Endothelial cell of umbilical vein (primary cell): Measurements from ENCODE around the gene GUCY1A1. TPM values are rescaled to one million over a fixed set of nuclear protein-coding genes. Genes with fewer than 3 reads are reported as not detected.

Experiments used
- BruUV-seq: library from RNA; stranded (reverse); fragments of 400-500 nt; replicated peaks from 2 replicates; lab custom pipeline; 2021; lab: Mats Ljungman, UMichigan
- CTCF ChIA-PET: fragments of 300-600, 350-600 bp; sonication (Branson Sonifier 250); formaldehyde crosslinking; loops from one replicate; lab custom pipeline; 2021; ENCODE audit warnings: antibody characterized with exemption, inconsistent platforms; lab: Charles Lee
- POLR2A ChIA-PET: fragments of 300-600, 350-600 bp; sonication (Branson Sonifier 250); formaldehyde crosslinking; loops from one replicate; lab custom pipeline; 2021; ENCODE audit warnings: antibody characterized with exemption, inconsistent platforms; lab: Charles Lee
- DNase-seq: peaks from one replicate; pipeline ENCODE4 v3.0.0-alpha.2; 2011; ENCODE audit warnings: low read depth, low spot score
- FAIRE-seq: peaks from 2 replicates; lab custom pipeline; 2011; peaks lifted over from hg19 to GRCh38; lab: Jason Lieb, UNC
- H2AFZ ChIP-seq: 2 replicates; pipeline ENCODE4 v1.6.0; 2012; ENCODE audit warnings: low read depth, low read length, control low read depth, inconsistent platforms
- H3K27ac ChIP-seq: 2 replicates; pipeline ENCODE4 v1.5.1; 2011; ENCODE audit warnings: low read depth, mild to moderate bottlenecking, control low read depth, low read length, moderate library complexity; ENCODE audit not compliant: insufficient read depth
- H3K27me3 ChIP-seq, 2 experiments: 2 replicates each; pipeline versions ENCODE4 v1.6.0 to v1.6.1; 2011; ENCODE audit warnings: low read length in 2 of 2, mixed read lengths in 1 of 2; ENCODE audit not compliant: control insufficient read depth in 2 of 2, insufficient read depth in 2 of 2
- H3K36me3 ChIP-seq, 2 experiments: 2 replicates in 1 of 2; 3 replicates in 1 of 2; pipeline ENCODE4 v1.5.1; 2011; ENCODE audit warnings: low read length in 2 of 2, mild to moderate bottlenecking in 1 of 2, moderate library complexity in 1 of 2; ENCODE audit not compliant: control insufficient read depth in 2 of 2, insufficient read depth in 2 of 2; ENCODE audit errors: extremely low read depth in 1 of 2
- H3K4me1 ChIP-seq: 3 replicates; pipeline ENCODE4 v1.5.1; 2011; ENCODE audit warnings: mild to moderate bottlenecking, low read length; ENCODE audit not compliant: control insufficient read depth, insufficient read depth; ENCODE audit errors: extremely low read depth
- H3K4me2 ChIP-seq: 2 replicates; pipeline ENCODE4 v1.6.1; 2011; ENCODE audit warnings: low read length, control low read depth, mixed read lengths; ENCODE audit not compliant: insufficient read depth
- H3K4me3 ChIP-seq, 3 experiments: fragments of 200-600 bp in 1 of 3; sonication (generic), shearing (Covaris generic) in 1 of 3; replicated peaks in 1 of 3; 2 replicates each; pipeline ENCODE4 v1.5.1; 2011 to 2016; ENCODE audit warnings: control low read depth in 3 of 3, low read length in 3 of 3, mild to moderate bottlenecking in 2 of 3, inconsistent platforms in 1 of 3, low read depth in 1 of 3, moderate library complexity in 1 of 3; ENCODE audit not compliant: insufficient read depth in 1 of 3
- H3K79me2 ChIP-seq: 2 replicates; pipeline ENCODE4 v1.6.0; 2012; ENCODE audit warnings: low read length, inconsistent platforms; ENCODE audit not compliant: control insufficient read depth, insufficient read depth
- H3K9ac ChIP-seq: replicated peaks from 2 replicates; pipeline ENCODE3; 2011; ENCODE audit warnings: low read length, control low read depth; ENCODE audit not compliant: insufficient read depth; ENCODE audit errors: extremely low read depth
- H3K9me1 ChIP-seq: replicated peaks from 3 replicates; pipeline ENCODE4 v1.6.0; 2011; ENCODE audit warnings: mild to moderate bottlenecking, low read length; ENCODE audit not compliant: control insufficient read depth, insufficient read depth; ENCODE audit errors: extremely low read depth
- H3K9me3 ChIP-seq: replicated peaks from 2 replicates; pipeline ENCODE4 v1.5.1; 2012; ENCODE audit warnings: low read length, inconsistent platforms; ENCODE audit not compliant: control insufficient read depth, insufficient read depth
- H4K20me1 ChIP-seq: replicated peaks from 2 replicates; pipeline ENCODE3; 2011; ENCODE audit warnings: mild to moderate bottlenecking, low read length; ENCODE audit not compliant: control insufficient read depth, insufficient read depth; ENCODE audit errors: extremely low read depth
- CTCF ChIP-seq, 2 donors: IDR thresholded peaks; 1 replicate in 1 of 2; 2 replicates in 1 of 2; pipeline ENCODE4 v1.5.1; 2011; ENCODE audit warnings: low read length in 2 of 2, mild to moderate bottlenecking in 2 of 2, moderate library complexity in 2 of 2, control low read depth in 1 of 2, inconsistent platforms in 1 of 2, low read depth in 1 of 2; ENCODE audit not compliant: insufficient read depth in 1 of 2; ENCODE audit errors: extremely low read depth in 1 of 2
- EZH2 ChIP-seq: IDR thresholded peaks from 2 replicates; pipeline ENCODE4 v1.6.1; 2012; ENCODE audit warnings: borderline replicate concordance, low read depth, mild to moderate bottlenecking, moderate library complexity, low read length, inconsistent platforms; ENCODE audit not compliant: severe bottlenecking
- FOS ChIP-seq: IDR thresholded peaks from 2 replicates; pipeline ENCODE4 v1.6.1; 2011; ENCODE audit warnings: mild to moderate bottlenecking, low read length, moderate library complexity, borderline replicate concordance; ENCODE audit not compliant: insufficient read depth
- GATA2 ChIP-seq: IDR thresholded peaks from 2 replicates; pipeline ENCODE4 v1.7.0; 2011; ENCODE audit warnings: low read depth, mild to moderate bottlenecking, moderate library complexity, mixed read lengths, low read length; ENCODE audit not compliant: insufficient read length, insufficient read depth
- JUN ChIP-seq: IDR thresholded peaks from 2 replicates; pipeline ENCODE4 v1.6.1; 2011; ENCODE audit warnings: borderline replicate concordance, low read depth; ENCODE audit not compliant: insufficient read length, insufficient read depth
- MAX ChIP-seq: IDR thresholded peaks from 2 replicates; pipeline ENCODE4 v1.6.1; 2011; ENCODE audit not compliant: insufficient read depth, insufficient read length
- MYC ChIP-seq: IDR thresholded peaks from one replicate; pipeline ENCODE4 v1.6.1; 2011; ENCODE audit warnings: mild to moderate bottlenecking, low read depth, low read length
- POLR2A ChIP-seq: IDR thresholded peaks from 2 replicates; pipeline ENCODE4 v1.6.1; 2012; ENCODE audit warnings: low read depth, mild to moderate bottlenecking, control low read depth, low read length
- POLR2AphosphoS5 ChIP-seq: IDR thresholded peaks from 2 replicates; pipeline ENCODE4 v1.6.1; 2012; ENCODE audit warnings: low read depth, mild to moderate bottlenecking, control low read depth, low read length, moderate library complexity; ENCODE audit not compliant: insufficient read depth
- dilution Hi-C: fragments of 300-500 bp; cut with MboI; formaldehyde crosslinking; loops from one replicate; pipeline ENCODE4 v1.15.0; 2019; ENCODE audit warnings: low sequenced_read_pairs; ENCODE audit not compliant: extremely low pct_ligation_motif_present
- intact Hi-C: fragments of 100-400 bp; cut with micrococcal nuclease; formaldehyde crosslinking; loops from one replicate; pipeline ENCODE4 v1.10.0; 2022
- polyA plus RNA-seq, 4 experiments: library from polyadenylated mRNA; depleted of rRNA in 3 of 4; stranded (reverse) in 3 of 4; unstranded in 1 of 4; fragments of >200 nt; gene quantifications; 2 replicates each; pipeline versions ENCODE4 v1.2.1 to v1.2.3, GENCODE V29; 2011 to 2012; ENCODE audit warnings: missing spikeins in 1 of 4
- total RNA-seq: library from RNA; stranded (reverse); gene quantifications from 2 replicates; pipeline ENCODE4 v1.2.3, GENCODE V29; 2021

GUCY1A1 gene
- total and polyA plus RNA-seq, 2 donors (not counting 3 experiments of a cell fraction or from before 2014, with no cell fraction given) = 1.3 to 4.4 TPM

- no peak overlapping the region for H3K27ac ChIP-seq
- no peak for DNase-seq
- dilution Hi-C loops = no loop called here
- no peak overlapping the region for H2AFZ ChIP-seq
- no peak overlapping the region for H3K4me3 ChIP-seq
- no peaks in the 10 kb centered on the region for H4K20me1 ChIP-seq
- ChIA-PET POLR2A (no interaction called here), CTCF (interaction anchor here (0.6 kb wide), 1 partner anchor 10 kb away, joined by 3 read pairs; no protein-coding TSS in a partner anchor)
- no peaks in the 10 kb centered on the region for H3K9me3 ChIP-seq
- intact Hi-C loops = no loop called here
- no peaks in the 10 kb centered on the region for H3K79me2 ChIP-seq
- H3K4me2 ChIP-seq = no peak overlapping the region
- no peak overlapping the region for H3K9ac ChIP-seq
- TF ChIP-seq EZH2 (no peak), CTCF (IDR thresholded peaks at IDR 0.05; ENCODE audit: extremely low read depth in 1 of 2, insufficient read depth in 1 of 2, low read depth in 1 of 2, low read length in 2 of 2) (no peak), FOS (no peak), GATA2 (no peak)
- BruUV-seq = no TSS peak
- no peaks in the 10 kb centered on the region for H3K27me3 ChIP-seq
- peaks cover 6% of the 10 kb centered on the region for H3K4me1 ChIP-seq
- H3K36me3 ChIP-seq = no peaks in the 10 kb centered on the region
- H3K9me1 ChIP-seq = no peaks in the 10 kb centered on the region
- no peak for FAIRE-seq
These were observed 96.9 kb downstream of the GUCY1A1 start for GRCh38 chr4:155763551-155763950.

- Histone ChIP-seq H3K9me1 (no peaks in the 10 kb centered on the region), H3K27ac (no peak overlapping the region), H3K4me3 (no peak overlapping the region), H3K79me2 (no peaks in the 10 kb centered on the region), H4K20me1 (no peaks in the 10 kb centered on the region), H3K4me1 (no peaks in the 10 kb centered on the region), H2AFZ (no peak overlapping the region), H3K4me2 (no peak overlapping the region), H3K9me3 (no peaks in the 10 kb centered on the region), H3K36me3 (no peaks in the 10 kb centered on the region), H3K9ac (no peak overlapping the region), H3K27me3 (no peaks in the 10 kb centered on the region)
- CTCF ChIA-PET = interaction anchor here (1.2 to 1.6 kb wide), 2 partner anchors 14 to 22 kb away, joined by 3 to 6 read pairs; no protein-coding TSS in a partner anchor
- intact Hi-C loops = no loop called here
- DNase-seq (no peak), FAIRE-seq (no peak)
- POLR2A ChIA-PET = no interaction called here
- no TSS peak for BruUV-seq
- TF ChIP-seq CTCF (IDR thresholded peaks at IDR 0.05; ENCODE audit: extremely low read depth in 1 of 2, insufficient read depth in 1 of 2, low read depth in 1 of 2, low read length in 2 of 2) = no peak
- no peak for TF ChIP-seq GATA2
- no peak for TF ChIP-seq JUN
- no peak for TF ChIP-seq EZH2
- no peak for TF ChIP-seq POLR2AphosphoS5
- TF ChIP-seq POLR2A = no peak
- no peak for TF ChIP-seq MAX
- no peak for TF ChIP-seq MYC
- TF ChIP-seq FOS = no peak
- dilution Hi-C loops = no loop called here
These were observed 98.5 kb downstream of the GUCY1A1 start for GRCh38 chr4:155765149-155765548.
